NCI-H82 (cell line): ENCODE measurements around the gene CLTA.
A peak's percentile ranks its signal among the peaks of the same experiment; 100 is the strongest.

ENCODE experiments used
- DNase-seq: peaks from one replicate; lab custom pipeline; 2025; lab: John Stamatoyannopoulos, UW

Gene CLTA

GRCh38 chr9:36190388-36191289 is at the start of gene CLTA:
Gene CLTA (plus strand): TSS chr9:36190921. CDS start chr9:36191057, 136 bp downstream.
- DNase-seq: peak; percentile 98

- DNase-seq: no peak
Observed at GRCh38 chr9:36141288-36141687, 49.4 kb upstream of the CLTA start.

- no peak for DNase-seq
Observed at GRCh38 chr9:36141761-36142160, 49.0 kb upstream of the CLTA start.

GRCh38 chr9:36142510-36143244 is 48.0 kb upstream of the CLTA start:
- no peak for DNase-seq

- no peak for DNase-seq
Observed at GRCh38 chr9:36143245-36143641, 47.5 kb upstream of the CLTA start.

GRCh38 chr9:36144309-36145232 is 46.1 kb upstream of the CLTA start:
- DNase-seq: no peak

- DNase-seq: no peak
Observed at GRCh38 chr9:36145970-36146369, 44.8 kb upstream of the CLTA start.

- peak; percentile 12 for DNase-seq
Observed at GRCh38 chr9:36146651-36147050, 44.1 kb upstream of the CLTA start.

GRCh38 chr9:36147441-36148175 is 43.1 kb upstream of the CLTA start:
- DNase-seq: no peak

- no peak for DNase-seq
Observed at GRCh38 chr9:36148311-36149051, 42.2 kb upstream of the CLTA start.

- DNase-seq: no peak
Observed at GRCh38 chr9:36149197-36149596, 41.5 kb upstream of the CLTA start.

GRCh38 chr9:36150574-36151315 is 40.0 kb upstream of the CLTA start:
- no peak for DNase-seq

- DNase-seq: no peak
Observed at GRCh38 chr9:36151316-36152210, 39.2 kb upstream of the CLTA start.

- no peak for DNase-seq
Observed at GRCh38 chr9:36152741-36153438, 37.8 kb upstream of the CLTA start.

- no peak for DNase-seq
Observed at GRCh38 chr9:36153746-36154145, 37.0 kb upstream of the CLTA start.

- DNase-seq: no peak
Observed at GRCh38 chr9:36154331-36154952, 36.3 kb upstream of the CLTA start.

- DNase-seq: no peak
Observed at GRCh38 chr9:36156116-36156515, 34.6 kb upstream of the CLTA start.

- no peak for DNase-seq
Observed at GRCh38 chr9:36158122-36158521, 32.6 kb upstream of the CLTA start.
